ENCODE measurements around the gene RHOXF2. TPM values are rescaled to one million over a fixed set of nuclear protein-coding genes. Genes with fewer than 3 reads are reported as not detected.
A peak's percentile ranks its signal among the peaks of the same experiment; 100 is the strongest.

RHOXF2 gene
- total RNA-seq, 2 donors from 2014 or later: 0.25 TPM; not detected in 1

GRCh38 chrX:120200851-120201250, 42.4 kb downstream of the RHOXF2 start:
- H3K9ac ChIP-seq (ENCODE audit: low read depth in 2 of 2, low read length in 2 of 2): no peak overlapping the region
- intact Hi-C loops (cut with DNase I): loop anchor here (10.0 kb wide), 1 partner anchor 116 kb away; no protein-coding TSS in a partner anchor
- no peaks in the 10 kb centered on the region for H3K4me1 ChIP-seq
- H3K4me3 ChIP-seq: no peak overlapping the region
- TF ChIP-seq CTCF (IDR thresholded peaks at IDR 0.05): no peak
- no peak for DNase-seq
- H3K36me3 ChIP-seq: no peaks in the 10 kb centered on the region
- no peak overlapping the region for H3K27ac ChIP-seq
- no peaks in the 10 kb centered on the region for H3K27me3 ChIP-seq
- H3K9me3 ChIP-seq: no peaks in the 10 kb centered on the region

- no peak overlapping the region for H3K9ac ChIP-seq (ENCODE audit: low read depth in 2 of 2, low read length in 2 of 2)
- DNase-seq: no peak
- H3K36me3 ChIP-seq: no peaks in the 10 kb centered on the region
- H3K27ac ChIP-seq: no peak overlapping the region
- no peaks in the 10 kb centered on the region for H3K4me1 ChIP-seq
- H3K27me3 ChIP-seq: no peaks in the 10 kb centered on the region
- no peaks in the 10 kb centered on the region for H3K9me3 ChIP-seq
- no peak for TF ChIP-seq CTCF (IDR thresholded peaks at IDR 0.05)
- no peak overlapping the region for H3K4me3 ChIP-seq
- intact Hi-C loops (cut with DNase I): loop anchor here (10.0 kb wide), 1 partner anchor 121 kb away; no protein-coding TSS in a partner anchor
Measured at GRCh38 chrX:120205816-120206753, 47.7 kb downstream of the RHOXF2 start.

GRCh38 chrX:120207009-120207605, 48.7 kb downstream of the RHOXF2 start:
- Histone ChIP-seq H3K4me3 (no peak overlapping the region), H3K27me3 (no peaks in the 10 kb centered on the region), H3K36me3 (no peaks in the 10 kb centered on the region), H3K9me3 (no peaks in the 10 kb centered on the region), H3K27ac (no peak overlapping the region), H3K4me1 (no peaks in the 10 kb centered on the region), H3K9ac (ENCODE audit: low read depth in 2 of 2, low read length in 2 of 2) (no peak overlapping the region)
- intact Hi-C loops (cut with DNase I): loop anchor here (10.0 kb wide), 1 partner anchor 122 kb away; no protein-coding TSS in a partner anchor
- no peak for TF ChIP-seq CTCF (IDR thresholded peaks at IDR 0.05)
- no peak for DNase-seq

- Histone ChIP-seq H3K9ac (ENCODE audit: low read depth in 2 of 2, low read length in 2 of 2) (no peak overlapping the region), H3K27ac (no peak overlapping the region), H3K27me3 (no peaks in the 10 kb centered on the region), H3K4me3 (no peak overlapping the region), H3K4me1 (no peaks in the 10 kb centered on the region), H3K36me3 (no peaks in the 10 kb centered on the region), H3K9me3 (no peaks in the 10 kb centered on the region)
- peak; percentile 63 for DNase-seq
- TF ChIP-seq CTCF (IDR thresholded peaks at IDR 0.05): peak; percentile 66
- intact Hi-C loops (cut with DNase I): no loop called here
Measured at GRCh38 chrX:120213438-120214265, 55.2 kb downstream of the RHOXF2 start.

Other genes with a start within 250 kb of the RHOXF2 start
- 1 to 10 TPM; 5.5 to 7.1 TPM for gene NKAP, start 214.9 kb upstream of the RHOXF2 start, total RNA-seq
- gene RHOXF2B, start 80.9 kb upstream of the RHOXF2 start, total RNA-seq: not detected
- gene RHOXF1, start 42.7 kb upstream of the RHOXF2 start, total RNA-seq: under 1 TPM in 1 of 2 donors, not detected in 1; 0.45 TPM
- 10 to 100 TPM; 11.3 to 13.6 TPM for gene ZBTB33, start 92.2 kb downstream of the RHOXF2 start, total RNA-seq
- 1 to 10 TPM; 1.1 to 2.6 TPM for gene TMEM255A, start 152.8 kb downstream of the RHOXF2 start, total RNA-seq
- not detected for gene ATP1B4, start 203.5 kb downstream of the RHOXF2 start, total RNA-seq

Data from colonic mucosa (tissue), 4 donors.